DND-41 (cell line): ENCODE data around the gene SIRT4.
"Not testable (repeated sequence)": the region's sequence is repeated elsewhere in the genome, so short reads cannot be mapped to it uniquely, and the experiment has no call there.

Experiments
- ATAC-seq: fragments of 200-7000 bp; cut with Tn5 transposase; 3 replicates; pipeline ENCODE4 v1.9.1; 2021; ENCODE audit warnings: low read depth; ENCODE audit not compliant: insufficient read depth
- DNase-seq: peaks from one replicate; pipeline ENCODE4 v3.0.0-alpha.2; 2020
- H2AFZ ChIP-seq: 2 replicates; pipeline ENCODE4 v1.6.0; 2012; ENCODE audit warnings: low read depth, low read length
- H3K27ac ChIP-seq: 2 replicates; pipeline ENCODE4 v1.5.1; 2012; ENCODE audit warnings: low read length, inconsistent platforms
- H3K27me3 ChIP-seq: fragments of 200-600 bp; sonication (generic); 2 replicates; pipeline ENCODE4 v1.6.0; 2012; ENCODE audit warnings: low read length, mild to moderate bottlenecking, inconsistent platforms; ENCODE audit not compliant: insufficient read depth, poor library complexity
- H3K36me3 ChIP-seq: 2 replicates; pipeline ENCODE4 v1.5.1; 2012; ENCODE audit warnings: low read length, inconsistent platforms; ENCODE audit not compliant: insufficient read depth
- H3K4me1 ChIP-seq: 2 replicates; pipeline ENCODE4 v1.5.1; 2012; ENCODE audit warnings: mild to moderate bottlenecking, low read length; ENCODE audit not compliant: insufficient read depth
- H3K4me2 ChIP-seq: 2 replicates; pipeline ENCODE4 v1.6.0; 2012; ENCODE audit warnings: mild to moderate bottlenecking, moderate library complexity, low read length, inconsistent platforms; ENCODE audit not compliant: insufficient read depth
- H3K4me3 ChIP-seq, 2 experiments: fragments of 200-600 bp in 1 of 2; shearing (Covaris generic) in 1 of 2; 2 replicates each; pipeline ENCODE4 v1.5.1; 2012 to 2016; ENCODE audit warnings: inconsistent platforms in 2 of 2, low read length in 2 of 2, mild to moderate bottlenecking in 2 of 2, low read depth in 1 of 2, moderate library complexity in 1 of 2
- H3K79me2 ChIP-seq: 2 replicates; pipeline ENCODE4 v1.6.0; 2012; ENCODE audit warnings: low read length, inconsistent platforms; ENCODE audit not compliant: insufficient read depth
- H3K9ac ChIP-seq: 2 replicates; pipeline ENCODE4 v1.6.0; 2012; ENCODE audit warnings: low read depth, mild to moderate bottlenecking, inconsistent platforms, low read length, moderate library complexity
- H3K9me3 ChIP-seq: 2 replicates; pipeline ENCODE4 v1.5.1; 2012; ENCODE audit warnings: low read length, moderate library complexity, mild to moderate bottlenecking, inconsistent platforms; ENCODE audit not compliant: insufficient read depth, severe bottlenecking
- H4K20me1 ChIP-seq: 2 replicates; pipeline ENCODE4 v1.6.0; 2012; ENCODE audit warnings: low read length; ENCODE audit not compliant: insufficient read depth
- CTCF ChIP-seq: IDR thresholded peaks from 2 replicates; pipeline ENCODE4 v1.5.1; 2012; ENCODE audit warnings: borderline replicate concordance, low read length, moderate library complexity, mild to moderate bottlenecking; ENCODE audit not compliant: poor library complexity, severe bottlenecking; ENCODE audit errors: extremely low read depth
- EZH2 ChIP-seq: IDR thresholded peaks from 3 replicates; pipeline ENCODE4 v1.6.1; 2012; ENCODE audit warnings: borderline replicate concordance, low read depth, mild to moderate bottlenecking, moderate library complexity, low read length, inconsistent platforms; ENCODE audit not compliant: severe bottlenecking

Gene SIRT4, protein sequence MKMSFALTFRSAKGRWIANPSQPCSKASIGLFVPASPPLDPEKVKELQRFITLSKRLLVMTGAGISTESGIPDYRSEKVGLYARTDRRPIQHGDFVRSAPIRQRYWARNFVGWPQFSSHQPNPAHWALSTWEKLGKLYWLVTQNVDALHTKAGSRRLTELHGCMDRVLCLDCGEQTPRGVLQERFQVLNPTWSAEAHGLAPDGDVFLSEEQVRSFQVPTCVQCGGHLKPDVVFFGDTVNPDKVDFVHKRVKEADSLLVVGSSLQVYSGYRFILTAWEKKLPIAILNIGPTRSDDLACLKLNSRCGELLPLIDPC

DNA sequence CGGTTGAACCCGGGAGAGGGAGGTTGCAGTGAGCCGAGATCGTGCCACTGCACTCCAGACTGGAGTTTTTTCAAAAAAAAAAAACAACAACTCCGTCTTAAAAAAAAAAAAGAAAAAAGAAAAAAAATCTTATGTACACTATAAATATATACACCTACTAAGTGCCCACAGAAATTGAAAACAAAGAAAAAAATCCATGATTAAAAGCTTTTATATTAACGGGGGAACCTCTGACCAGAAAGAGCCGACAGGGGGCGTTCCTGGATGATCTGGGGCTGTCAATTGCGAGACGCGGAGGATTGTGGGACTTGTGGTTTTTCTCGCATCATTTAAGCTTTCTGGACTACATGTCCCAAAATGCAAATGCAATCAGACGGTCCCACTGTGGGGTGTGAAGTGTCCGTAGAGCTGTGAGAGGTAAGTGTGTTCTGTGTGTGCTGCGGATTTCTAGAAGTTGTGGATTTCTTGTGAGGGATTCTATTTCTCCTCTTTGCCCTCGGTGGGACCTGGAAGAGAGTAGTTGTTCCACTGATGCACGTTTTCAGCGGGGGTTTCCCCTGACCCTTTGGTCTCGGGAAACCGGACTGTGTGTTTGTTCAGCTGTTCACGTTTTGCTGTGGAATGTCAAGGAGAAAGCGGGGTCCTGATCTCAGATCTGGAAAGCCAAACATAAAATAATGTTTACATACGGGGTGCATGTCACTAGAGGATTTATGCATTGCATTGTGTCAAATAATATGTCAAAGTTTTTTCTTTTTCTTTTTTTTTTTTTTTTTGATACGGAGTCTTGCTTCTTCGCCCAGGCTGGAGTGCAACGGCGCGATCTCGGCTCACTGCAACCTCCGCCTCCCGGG, at the start of gene SIRT4:
Gene SIRT4 (plus strand): TSS at position 360 of the 854 bp plus-strand sequence. CDS start 1,241 bp downstream, outside the sequence.
- Histone ChIP-seq H3K9ac (peak within 1 kb of the TSS; percentile 55), H3K79me2 (0 out of 2 replicates have a peak, but pooled peaks cover 2% of the 10 kb centered on the region), H3K4me2 (peak within 1 kb of the TSS; percentile 74), H3K36me3 (no peaks in the 10 kb centered on the region), H3K27ac (peak within 1 kb of the TSS; percentile 68), H3K9me3 (no peaks in the 10 kb centered on the region), H2AFZ (peak within 1 kb of the TSS; percentile 86), H3K4me3 (peak within 1 kb of the TSS; percentile 28 to 63; a peak in 3 of 4 replicates), H3K4me1 (peaks cover 13% of the 10 kb centered on the region), H4K20me1 (no peaks in the 10 kb centered on the region), H3K27me3 (no peaks in the 10 kb centered on the region)
- no peak for TF ChIP-seq EZH2
- peak; percentile 92 for TF ChIP-seq CTCF
- ATAC-seq: peak; percentile 99
- DNase-seq: peak; percentile 89

- peaks cover 17% of the 10 kb centered on the region for H3K4me1 ChIP-seq
- not testable (repeated sequence) for H2AFZ ChIP-seq, H3K27me3 ChIP-seq, H3K36me3 ChIP-seq, H3K4me3 ChIP-seq, H3K9me3 ChIP-seq, H3K27ac ChIP-seq, ATAC-seq, H3K79me2 ChIP-seq, H3K9ac ChIP-seq, H3K4me2 ChIP-seq
- peaks cover 23% of the 10 kb centered on the region for H4K20me1 ChIP-seq
- peak; percentile 35 for DNase-seq
Measured at GRCh38 chr12:120253313-120253712, 48.8 kb upstream of the SIRT4 start.

DNA sequence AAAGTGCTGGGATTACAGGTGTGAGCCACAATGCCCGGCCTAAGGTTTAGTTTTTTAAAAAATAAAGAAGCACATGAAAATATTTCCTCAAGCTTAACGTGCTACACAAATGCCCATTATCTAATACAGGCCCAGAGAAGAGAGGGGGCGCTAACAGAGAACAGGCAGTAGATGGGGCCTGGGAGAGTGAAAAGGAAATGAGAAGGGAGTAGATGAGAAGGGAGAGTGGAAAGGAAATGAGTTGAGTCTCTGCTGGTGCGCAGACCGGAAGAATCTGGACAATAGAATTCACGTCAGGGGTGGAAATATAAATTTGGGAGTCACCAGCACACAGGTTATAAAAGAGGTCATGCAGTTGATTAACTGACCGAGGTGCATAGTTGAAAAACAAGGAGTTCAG, 47.3 kb upstream of the SIRT4 start:
- Histone ChIP-seq H2AFZ (no peak overlapping the region), H3K9ac (no peak overlapping the region), H3K36me3 (no peaks in the 10 kb centered on the region), H3K4me1 (peaks cover 17% of the 10 kb centered on the region), H3K79me2 (no peaks in the 10 kb centered on the region), H3K27ac (no peak overlapping the region), H3K4me2 (no peak overlapping the region), H3K9me3 (no peaks in the 10 kb centered on the region), H3K4me3 (no peak overlapping the region), H4K20me1 (peaks cover 13% of the 10 kb centered on the region), H3K27me3 (no peaks in the 10 kb centered on the region)
- DNase-seq (no peak), ATAC-seq (no peak)
- TF ChIP-seq CTCF: peak; percentile 13
- no peak for TF ChIP-seq EZH2
